Measurements from ENCODE around the gene NRAP.
"Not testable (repeated sequence)": the region's sequence is repeated elsewhere in the genome, so short reads cannot be mapped to it uniquely, and the experiment has no call there.

The NRAP gene

GRCh38 chr10:113680190-113681111, 16.6 kb upstream of the NRAP start:
- DNase-seq = peak; percentile 53 to 64

- peak; percentile 80 to 88 for DNase-seq
Observed at GRCh38 chr10:113679463-113680189, 15.8 kb upstream of the NRAP start, which contains the start of gene CASP7. TSS of gene CASP7 (plus strand) at chr10:113679912. CDS start at chr10:113697494, 17,582 bp downstream.

GRCh38 chr10:113666682-113667252, 2.9 kb upstream of the NRAP start:
- DNase-seq = no peak

- DNase-seq = no peak
Observed at GRCh38 chr10:113665806-113666354, 2.0 kb upstream of the NRAP start.

- no peak for DNase-seq
Observed at GRCh38 chr10:113665352-113665751, 1.5 kb upstream of the NRAP start.

GRCh38 chr10:113663142-113663541, 699 bp downstream of the NRAP start:
- DNase-seq = no peak

GRCh38 chr10:113661332-113661731, 2.5 kb downstream of the NRAP start:
- no peak for DNase-seq

GRCh38 chr10:113657544-113657943, 6.3 kb downstream of the NRAP start:
- DNase-seq = no peak

- DNase-seq = no peak
Observed at GRCh38 chr10:113656896-113657295, 6.9 kb downstream of the NRAP start.

- not testable (repeated sequence) for DNase-seq
Observed at GRCh38 chr10:113652456-113652855, 11.4 kb downstream of the NRAP start.

GRCh38 chr10:113651898-113652297, 11.9 kb downstream of the NRAP start:
- DNase-seq = no peak

GRCh38 chr10:113651021-113651420, 12.8 kb downstream of the NRAP start:
- no peak for DNase-seq

- no peak for DNase-seq
Observed at GRCh38 chr10:113650172-113650571, 13.7 kb downstream of the NRAP start.

GRCh38 chr10:113648478-113648877, 15.4 kb downstream of the NRAP start:
- no peak for DNase-seq

GRCh38 chr10:113647812-113648211, 16.0 kb downstream of the NRAP start:
- no peak for DNase-seq

- no peak for DNase-seq
Observed at GRCh38 chr10:113646336-113647201, 17.3 kb downstream of the NRAP start.

- DNase-seq = no peak
Observed at GRCh38 chr10:113644185-113645120, 19.4 kb downstream of the NRAP start.

- DNase-seq = no peak
Observed at GRCh38 chr10:113643183-113643582, 20.7 kb downstream of the NRAP start.

GRCh38 chr10:113641702-113642101, 22.1 kb downstream of the NRAP start:
- DNase-seq = no peak

GRCh38 chr10:113639966-113640365, 23.9 kb downstream of the NRAP start:
- DNase-seq = no peak

Measured in CD4-positive, alpha-beta T cell treated with Interferon alpha-2 for 1 hour (primary cell).